ENCODE results near the gene SERPINF2.
"Not testable (repeated sequence)": the region's sequence is repeated elsewhere in the genome, so short reads cannot be mapped to it uniquely, and the experiment has no call there.

Gene SERPINF2

GRCh38 chr17:1796800-1797199 lies 54.1 kb downstream of the SERPINF2 start:
- peaks cover 8% of the 10 kb centered on the region for H3K4me1 ChIP-seq (ENCODE audit: insufficient read depth, poor library complexity, severe bottlenecking)
- H3K36me3 ChIP-seq (ENCODE audit: low read depth): peaks cover 58% of the 10 kb centered on the region
- H3K27ac ChIP-seq (ENCODE audit: poor library complexity, severe bottlenecking): no peak overlapping the region
- H3K27me3 ChIP-seq (ENCODE audit: insufficient read depth, poor library complexity, severe bottlenecking): no peaks in the 10 kb centered on the region
- no peak for DNase-seq (ENCODE audit: low spot score)
- ATAC-seq (ENCODE audit: low read depth): no peak
- no peak for TF ChIP-seq CTCF (IDR thresholded peaks at IDR 0.05; ENCODE audit: poor library complexity, severe bottlenecking)
- H3K4me3 ChIP-seq (ENCODE audit: severe bottlenecking): no peak overlapping the region
- H3K9me3 ChIP-seq (ENCODE audit: severe bottlenecking): no peaks in the 10 kb centered on the region

- DNase-seq (ENCODE audit: low spot score) (no peak), ATAC-seq (ENCODE audit: low read depth) (no peak)
- TF ChIP-seq CTCF (IDR thresholded peaks at IDR 0.05; ENCODE audit: poor library complexity, severe bottlenecking): no peak
- Histone ChIP-seq H3K4me3 (ENCODE audit: severe bottlenecking) (no peak overlapping the region), H3K9me3 (ENCODE audit: severe bottlenecking) (no peaks in the 10 kb centered on the region), H3K27ac (ENCODE audit: poor library complexity, severe bottlenecking) (no peak overlapping the region), H3K4me1 (ENCODE audit: insufficient read depth, poor library complexity, severe bottlenecking) (peaks cover 8% of the 10 kb centered on the region), H3K27me3 (ENCODE audit: insufficient read depth, poor library complexity, severe bottlenecking) (no peaks in the 10 kb centered on the region), H3K36me3 (ENCODE audit: low read depth) (peaks cover 61% of the 10 kb centered on the region)
Measured at GRCh38 chr17:1797323-1797722, 54.7 kb downstream of the SERPINF2 start.

GRCh38 chr17:1797846-1798245 lies 55.2 kb downstream of the SERPINF2 start:
- not testable (repeated sequence) for H3K4me1 ChIP-seq (ENCODE audit: insufficient read depth, poor library complexity, severe bottlenecking); H3K9me3 ChIP-seq (ENCODE audit: severe bottlenecking); DNase-seq (ENCODE audit: low spot score); H3K4me3 ChIP-seq (ENCODE audit: severe bottlenecking); H3K27me3 ChIP-seq (ENCODE audit: insufficient read depth, poor library complexity, severe bottlenecking); ATAC-seq (ENCODE audit: low read depth); H3K27ac ChIP-seq (ENCODE audit: poor library complexity, severe bottlenecking)
- peaks cover 62% of the 10 kb centered on the region for H3K36me3 ChIP-seq (ENCODE audit: low read depth)

GRCh38 chr17:1800240-1800639 lies 57.6 kb downstream of the SERPINF2 start:
- TF ChIP-seq CTCF (IDR thresholded peaks at IDR 0.05; ENCODE audit: poor library complexity, severe bottlenecking): no peak
- no peaks in the 10 kb centered on the region for H3K27me3 ChIP-seq (ENCODE audit: insufficient read depth, poor library complexity, severe bottlenecking)

GRCh38 chr17:1800712-1801111 lies 58.0 kb downstream of the SERPINF2 start:
- DNase-seq (ENCODE audit: low spot score) (no peak), ATAC-seq (ENCODE audit: low read depth) (no peak)
- H3K27me3 ChIP-seq (ENCODE audit: insufficient read depth, poor library complexity, severe bottlenecking): no peaks in the 10 kb centered on the region
- H3K36me3 ChIP-seq (ENCODE audit: low read depth): peaks cover 77% of the 10 kb centered on the region
- H3K9me3 ChIP-seq (ENCODE audit: severe bottlenecking): no peaks in the 10 kb centered on the region
- no peak overlapping the region for H3K4me3 ChIP-seq (ENCODE audit: severe bottlenecking)
- no peak for TF ChIP-seq CTCF (IDR thresholded peaks at IDR 0.05; ENCODE audit: poor library complexity, severe bottlenecking)
- no peaks in the 10 kb centered on the region for H3K4me1 ChIP-seq (ENCODE audit: insufficient read depth, poor library complexity, severe bottlenecking)
- H3K27ac ChIP-seq (ENCODE audit: poor library complexity, severe bottlenecking): no peak overlapping the region

More at GRCh38 chr17:1800240-1800639, 57.6 kb downstream of the SERPINF2 start:
- no peaks in the 10 kb centered on the region for H3K9me3 ChIP-seq (ENCODE audit: severe bottlenecking)
- H3K4me1 ChIP-seq (ENCODE audit: insufficient read depth, poor library complexity, severe bottlenecking): no peaks in the 10 kb centered on the region
- H3K36me3 ChIP-seq (ENCODE audit: low read depth): peaks cover 76% of the 10 kb centered on the region
- H3K27ac ChIP-seq (ENCODE audit: poor library complexity, severe bottlenecking): no peak overlapping the region
- DNase-seq (ENCODE audit: low spot score) (no peak), ATAC-seq (ENCODE audit: low read depth) (no peak)
- H3K4me3 ChIP-seq (ENCODE audit: severe bottlenecking): no peak overlapping the region

All from RWPE2 (cell line).